WERI-Rb-1 (cell line): Measurements from ENCODE around the gene GMPS.

Experiments used
- DNase-seq: peaks from one replicate; pipeline ENCODE4 v3.0.0-alpha.2; 2020
- H3K27ac ChIP-seq: fragments of 250-450 bp; sonication (Bioruptor Pico); 2 replicates; pipeline ENCODE4 v1.5.1; 2020; ENCODE audit warnings: mild to moderate bottlenecking, moderate library complexity
- H3K27me3 ChIP-seq: fragments of 250-450 bp; sonication (Bioruptor Pico); 2 replicates; pipeline ENCODE4 v1.5.1; 2021; ENCODE audit warnings: mild to moderate bottlenecking, low read depth, moderate library complexity; ENCODE audit not compliant: insufficient read depth, severe bottlenecking
- H3K36me3 ChIP-seq: fragments of 250-450 bp; sonication (Bioruptor Pico); 2 replicates; pipeline ENCODE4 v1.5.1; 2020; ENCODE audit warnings: mild to moderate bottlenecking, moderate library complexity
- H3K4me3 ChIP-seq: 2 replicates; pipeline ENCODE4 v1.5.1; 2011; ENCODE audit warnings: low read depth, mild to moderate bottlenecking, control low read depth, low read length
- H3K9me3 ChIP-seq: fragments of 250-450 bp; sonication (Bioruptor Pico); 2 replicates; pipeline ENCODE4 v1.5.1; 2021; ENCODE audit warnings: mild to moderate bottlenecking, moderate library complexity; ENCODE audit not compliant: severe bottlenecking
- TF ChIP-seq, protein P1 (sequence below): IDR thresholded peaks from 2 replicates; pipeline ENCODE4 v1.5.1; 2011; ENCODE audit warnings: low read depth, mild to moderate bottlenecking, control low read depth, inconsistent platforms, low read length

The GMPS gene

GRCh38 chr3:155946178-155946577 lies 75.7 kb downstream of the GMPS start:
- Histone ChIP-seq H3K27me3 (no peaks in the 10 kb centered on the region), H3K9me3 (no peaks in the 10 kb centered on the region), H3K4me3 (no peak overlapping the region), H3K27ac (no peak overlapping the region), H3K36me3 (no peaks in the 10 kb centered on the region)
- no peak for DNase-seq
- TF ChIP-seq, protein P1, sequence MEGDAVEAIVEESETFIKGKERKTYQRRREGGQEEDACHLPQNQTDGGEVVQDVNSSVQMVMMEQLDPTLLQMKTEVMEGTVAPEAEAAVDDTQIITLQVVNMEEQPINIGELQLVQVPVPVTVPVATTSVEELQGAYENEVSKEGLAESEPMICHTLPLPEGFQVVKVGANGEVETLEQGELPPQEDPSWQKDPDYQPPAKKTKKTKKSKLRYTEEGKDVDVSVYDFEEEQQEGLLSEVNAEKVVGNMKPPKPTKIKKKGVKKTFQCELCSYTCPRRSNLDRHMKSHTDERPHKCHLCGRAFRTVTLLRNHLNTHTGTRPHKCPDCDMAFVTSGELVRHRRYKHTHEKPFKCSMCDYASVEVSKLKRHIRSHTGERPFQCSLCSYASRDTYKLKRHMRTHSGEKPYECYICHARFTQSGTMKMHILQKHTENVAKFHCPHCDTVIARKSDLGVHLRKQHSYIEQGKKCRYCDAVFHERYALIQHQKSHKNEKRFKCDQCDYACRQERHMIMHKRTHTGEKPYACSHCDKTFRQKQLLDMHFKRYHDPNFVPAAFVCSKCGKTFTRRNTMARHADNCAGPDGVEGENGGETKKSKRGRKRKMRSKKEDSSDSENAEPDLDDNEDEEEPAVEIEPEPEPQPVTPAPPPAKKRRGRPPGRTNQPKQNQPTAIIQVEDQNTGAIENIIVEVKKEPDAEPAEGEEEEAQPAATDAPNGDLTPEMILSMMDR, result no peak

DNA sequence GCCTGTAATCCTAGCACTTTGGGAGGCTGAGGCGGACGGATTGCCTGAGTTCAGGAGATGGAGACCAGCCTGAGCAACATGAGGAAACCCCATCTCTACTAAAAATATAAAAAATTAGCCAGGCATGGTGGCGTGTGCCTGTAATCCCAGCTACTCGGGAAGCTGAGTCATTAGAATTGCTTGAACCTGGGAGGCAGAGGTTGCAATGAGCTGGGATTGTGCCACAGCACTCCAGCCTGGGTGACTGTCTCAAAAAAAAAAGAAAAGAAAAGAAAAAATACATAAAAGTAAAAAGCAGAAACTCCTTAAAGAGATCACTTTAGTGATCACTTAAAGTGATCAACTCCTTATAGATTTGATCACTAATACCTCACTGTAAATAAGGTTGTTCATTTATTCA lies 78.0 kb downstream of the GMPS start:
- no peak for DNase-seq
- H3K36me3 ChIP-seq, result no peaks in the 10 kb centered on the region
- H3K27ac ChIP-seq, result no peak overlapping the region

GRCh38 chr3:155949453-155950217 lies 79.2 kb downstream of the GMPS start:
- H3K27ac ChIP-seq, result no peak overlapping the region
- DNase-seq, result no peak
- TF ChIP-seq, protein P1, result no peak
- no peaks in the 10 kb centered on the region for H3K9me3 ChIP-seq
- no peak overlapping the region for H3K4me3 ChIP-seq
- no peaks in the 10 kb centered on the region for H3K36me3 ChIP-seq
- no peaks in the 10 kb centered on the region for H3K27me3 ChIP-seq

More for the DNA sequence above, 78.0 kb downstream of the GMPS start:
- TF ChIP-seq, protein P1, result no peak
- no peaks in the 10 kb centered on the region for H3K27me3 ChIP-seq
- no peak overlapping the region for H3K4me3 ChIP-seq
- H3K9me3 ChIP-seq, result no peaks in the 10 kb centered on the region

GRCh38 chr3:155956508-155957411 lies 86.3 kb downstream of the GMPS start:
- Histone ChIP-seq H3K4me3 (no peak overlapping the region), H3K27me3 (no peaks in the 10 kb centered on the region), H3K27ac (no peak overlapping the region), H3K9me3 (no peaks in the 10 kb centered on the region), H3K36me3 (no peaks in the 10 kb centered on the region)
- TF ChIP-seq, protein P1, result no peak
- no peak for DNase-seq

GRCh38 chr3:155957412-155957880 lies 87.0 kb downstream of the GMPS start:
- Histone ChIP-seq H3K27me3 (no peaks in the 10 kb centered on the region), H3K9me3 (no peaks in the 10 kb centered on the region), H3K36me3 (no peaks in the 10 kb centered on the region), H3K4me3 (no peak overlapping the region), H3K27ac (no peak overlapping the region)
- no peak for DNase-seq
- TF ChIP-seq, protein P1, result no peak
